AG08395 (cell line): ENCODE measurements around the gene LZTS3.
A peak's percentile ranks its signal among the peaks of the same experiment; 100 is the strongest.
"Not testable (repeated sequence)": the region's sequence is repeated elsewhere in the genome, so short reads cannot be mapped to it uniquely, and the experiment has no call there.

Experiments
- DNase-seq: peaks from one replicate; pipeline ENCODE4 v3.0.0; 2012; ENCODE audit warnings: mixed read lengths, low spot score

Gene LZTS3

DNA sequence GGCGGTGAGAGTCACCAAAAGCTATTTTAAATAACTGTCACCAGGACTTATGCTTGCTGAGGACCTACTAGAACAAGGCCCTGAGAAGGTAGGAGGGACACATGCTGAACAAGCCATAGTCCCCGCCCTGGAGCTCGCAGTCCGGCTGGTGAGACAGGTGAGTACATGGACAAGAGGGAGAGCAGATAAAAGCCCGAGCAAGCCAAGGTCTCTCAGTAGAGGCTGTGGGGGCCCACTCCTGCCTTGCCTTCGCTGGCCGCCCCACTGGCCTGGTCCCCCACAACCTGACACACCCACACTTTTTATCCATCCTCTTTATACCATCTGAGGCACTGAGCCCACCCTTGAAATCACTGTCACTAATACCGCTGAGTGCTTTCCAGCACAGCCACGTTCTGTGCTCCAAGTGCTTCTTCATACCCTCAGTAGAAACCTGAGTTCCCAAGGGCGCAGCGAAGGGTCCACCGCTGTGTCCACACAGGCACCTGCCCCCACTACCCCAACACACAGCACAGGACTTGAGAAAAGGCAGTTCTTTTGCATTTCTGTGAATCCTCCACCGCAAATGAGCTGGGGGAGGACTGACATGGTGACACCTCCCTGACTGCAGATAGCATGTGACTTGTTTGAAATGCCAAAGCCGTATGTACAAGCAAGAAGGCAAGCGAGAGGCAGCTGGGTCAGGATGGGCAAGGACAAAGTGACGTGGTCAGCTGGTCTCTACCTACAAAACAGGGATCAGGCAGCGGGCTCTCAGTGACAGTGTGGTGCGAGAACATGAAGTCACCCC is 19.1 kb upstream of the LZTS3 start:
- DNase-seq = no peak

DNA sequence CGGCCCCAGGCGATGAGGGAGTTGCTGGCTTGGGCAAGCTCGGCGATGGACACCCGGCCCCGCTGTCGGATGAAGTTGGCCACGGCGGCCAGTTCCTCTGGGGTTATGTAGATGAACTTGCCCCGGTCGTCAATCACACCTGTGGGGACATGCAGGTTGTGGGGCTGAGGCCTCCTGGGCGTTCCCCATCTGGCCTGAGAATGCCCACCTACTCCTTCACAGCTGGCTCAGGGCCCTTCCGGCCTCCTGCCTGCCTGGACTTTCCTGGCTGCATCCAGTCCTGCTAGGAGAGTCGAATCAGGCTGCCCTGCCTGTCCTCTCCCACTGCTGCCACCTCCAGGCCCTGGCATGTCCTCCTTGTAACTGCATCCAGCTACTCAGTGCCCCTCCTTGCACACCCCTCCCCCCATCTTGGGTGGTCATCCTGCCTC is 17.3 kb upstream of the LZTS3 start:
- DNase-seq = no peak

DNA sequence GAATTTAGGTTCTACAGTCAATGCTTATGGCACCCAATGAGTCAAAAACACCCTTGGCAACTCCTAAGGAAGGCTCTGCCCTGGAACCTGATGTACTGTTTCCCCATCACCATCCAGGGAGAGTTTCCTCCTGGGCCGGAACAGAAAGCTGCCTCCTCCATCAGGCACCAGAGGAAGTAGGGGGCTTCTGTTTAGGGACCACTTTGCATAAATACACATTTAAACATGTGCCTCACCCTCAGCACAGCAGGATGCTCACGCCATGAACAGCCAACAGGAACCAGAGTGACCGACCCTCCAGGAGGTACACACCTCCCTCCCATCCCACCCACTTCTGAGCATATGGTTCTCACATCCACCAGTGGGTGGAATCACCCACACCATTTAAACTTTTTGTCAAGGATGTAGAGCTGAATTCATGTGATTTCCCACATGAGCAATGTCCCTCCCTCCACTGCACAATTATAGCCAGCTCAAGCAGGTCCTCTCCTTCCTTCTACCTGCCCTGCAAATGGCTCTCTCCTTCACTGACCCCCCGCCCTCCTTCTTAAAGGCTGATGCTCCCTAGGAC is 16.3 kb upstream of the LZTS3 start:
- no peak for DNase-seq

DNA sequence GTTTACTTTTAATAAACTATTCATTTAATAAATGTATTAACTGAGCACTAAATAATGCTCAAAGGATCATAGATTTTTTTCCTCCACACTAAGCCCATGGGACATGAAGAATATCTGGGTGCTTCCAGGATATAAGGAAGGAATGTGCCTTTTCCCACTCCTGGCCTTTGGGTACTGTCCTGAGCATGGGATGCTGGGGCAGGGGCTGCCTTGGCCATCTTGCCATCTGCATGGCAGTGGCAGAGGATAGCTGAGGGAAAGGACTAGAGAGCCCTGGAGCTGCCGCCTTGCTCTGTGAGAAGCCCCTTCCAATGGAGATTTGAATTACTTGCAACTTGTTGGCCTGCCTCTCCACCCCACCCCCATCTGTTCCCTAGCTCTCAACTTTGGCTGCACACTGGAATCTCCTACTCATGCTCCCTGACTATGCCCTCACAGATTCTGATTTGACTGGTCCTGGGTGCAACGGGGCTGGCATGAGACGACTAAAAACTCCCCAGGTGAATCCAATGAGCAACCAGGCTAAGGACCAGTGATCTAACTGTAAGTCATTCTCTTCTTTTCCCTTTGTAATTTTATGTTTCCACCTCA is 15.6 kb upstream of the LZTS3 start:
- no peak for DNase-seq

DNA sequence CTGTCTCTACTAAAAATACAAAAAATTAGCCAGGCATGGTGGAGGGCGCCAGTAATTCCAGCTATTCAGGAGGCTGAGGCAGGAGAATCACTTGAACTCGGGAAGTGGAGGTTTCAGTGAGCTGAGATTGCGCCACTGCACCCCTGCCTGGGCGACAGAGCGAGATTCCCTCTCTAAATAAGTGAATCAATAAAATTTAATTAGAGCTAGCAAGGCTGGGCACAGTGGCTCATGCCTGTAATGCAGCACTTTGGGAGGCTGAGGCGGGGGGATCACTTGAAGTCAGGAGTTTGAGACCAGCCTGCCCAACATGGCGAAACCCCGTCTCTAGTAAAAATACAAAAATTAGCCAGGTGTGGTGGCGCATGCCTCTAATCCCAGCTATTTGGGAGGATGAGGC is 14.5 kb upstream of the LZTS3 start:
- not testable (repeated sequence) for DNase-seq

DNA sequence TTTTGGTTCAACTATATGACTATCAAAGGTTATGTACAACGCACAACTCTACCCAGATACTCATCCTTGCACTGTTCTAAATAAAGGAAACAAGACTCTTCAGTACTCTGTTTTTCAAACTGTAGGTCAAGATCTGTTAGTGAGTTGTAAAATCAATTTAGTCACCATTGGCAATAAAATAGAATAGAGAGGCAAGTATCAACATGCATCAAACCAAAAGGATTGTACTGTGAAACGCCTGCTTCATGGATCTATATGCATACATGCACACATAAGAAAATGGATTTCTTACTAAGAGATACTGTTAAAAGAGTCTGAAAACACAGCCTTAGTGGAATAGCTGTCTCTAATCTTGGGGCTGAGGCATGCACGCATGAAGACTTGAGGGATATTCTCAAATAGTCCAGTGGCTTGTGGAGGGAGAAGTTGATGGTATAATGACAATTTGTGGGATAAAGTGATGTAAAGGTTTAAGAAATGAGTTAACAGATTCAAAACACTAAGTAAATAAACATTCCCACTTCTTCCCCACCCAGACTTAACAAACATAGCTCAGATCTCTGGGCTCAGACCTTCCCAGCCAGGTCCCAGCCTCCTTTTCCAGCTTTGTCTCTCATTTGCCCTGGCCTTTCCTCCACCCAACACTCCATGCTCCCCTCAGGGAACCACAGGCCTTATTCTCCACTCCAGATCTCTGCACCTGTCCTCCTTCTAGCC is 10.7 kb upstream of the LZTS3 start:
- no peak for DNase-seq

DNA sequence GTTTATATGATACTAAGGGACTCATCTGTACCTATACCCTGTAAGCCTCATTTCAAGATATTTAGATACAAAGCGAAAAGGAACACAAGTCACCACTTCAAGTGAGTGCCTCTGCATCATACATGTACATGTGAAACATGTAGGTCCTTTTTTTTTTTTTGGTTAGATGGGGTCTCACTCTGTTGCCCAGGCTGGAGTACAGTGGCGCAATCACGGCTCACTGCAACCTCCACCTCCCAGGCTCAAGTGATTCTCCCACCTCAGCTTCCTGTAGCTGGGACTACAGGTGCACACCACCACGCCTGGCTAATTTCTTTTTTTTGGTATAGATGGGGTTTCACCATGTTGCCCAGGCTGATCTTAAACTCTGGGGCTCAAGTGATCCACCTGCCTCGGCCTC is 9.1 kb upstream of the LZTS3 start:
- DNase-seq = not testable (repeated sequence)

DNA sequence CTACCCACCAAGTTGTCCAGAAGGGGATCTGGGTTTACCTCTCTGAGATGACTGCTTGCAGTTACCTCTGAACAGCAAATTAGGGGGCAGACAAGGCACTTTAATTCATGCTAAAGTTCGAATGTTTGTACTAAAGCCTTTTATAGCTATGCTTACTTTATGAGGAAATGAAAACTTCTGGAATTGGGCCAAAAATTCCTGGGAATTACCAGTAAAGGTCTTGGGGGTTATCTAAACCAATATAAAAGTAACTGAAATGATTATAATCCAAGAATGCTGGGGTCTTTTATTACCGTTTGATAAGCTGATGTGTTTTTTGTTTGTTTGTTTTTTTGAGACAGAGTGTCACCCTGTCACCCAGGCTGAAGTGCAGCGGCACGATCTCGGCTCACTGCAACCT is 7.9 kb upstream of the LZTS3 start:
- no peak for DNase-seq

DNA sequence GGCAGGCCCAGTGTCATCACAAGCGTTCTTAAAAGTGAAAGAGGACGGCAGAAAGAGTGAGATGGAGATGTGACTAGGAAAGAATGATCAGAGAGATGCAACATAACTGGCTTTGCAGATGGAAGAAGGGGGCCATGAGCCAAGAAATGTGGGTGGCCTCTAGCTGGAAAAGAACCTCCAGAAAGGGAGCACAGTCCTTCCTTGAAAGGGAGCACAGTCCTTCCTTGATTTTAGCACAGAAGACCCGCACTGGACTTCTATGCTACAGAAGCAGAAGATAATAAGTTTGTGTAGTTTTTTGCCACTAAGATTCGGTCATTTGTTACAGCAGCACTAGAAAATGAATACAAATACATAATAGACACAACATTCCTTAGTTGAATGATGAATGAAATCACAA is 7.0 kb upstream of the LZTS3 start:
- no peak for DNase-seq

DNA sequence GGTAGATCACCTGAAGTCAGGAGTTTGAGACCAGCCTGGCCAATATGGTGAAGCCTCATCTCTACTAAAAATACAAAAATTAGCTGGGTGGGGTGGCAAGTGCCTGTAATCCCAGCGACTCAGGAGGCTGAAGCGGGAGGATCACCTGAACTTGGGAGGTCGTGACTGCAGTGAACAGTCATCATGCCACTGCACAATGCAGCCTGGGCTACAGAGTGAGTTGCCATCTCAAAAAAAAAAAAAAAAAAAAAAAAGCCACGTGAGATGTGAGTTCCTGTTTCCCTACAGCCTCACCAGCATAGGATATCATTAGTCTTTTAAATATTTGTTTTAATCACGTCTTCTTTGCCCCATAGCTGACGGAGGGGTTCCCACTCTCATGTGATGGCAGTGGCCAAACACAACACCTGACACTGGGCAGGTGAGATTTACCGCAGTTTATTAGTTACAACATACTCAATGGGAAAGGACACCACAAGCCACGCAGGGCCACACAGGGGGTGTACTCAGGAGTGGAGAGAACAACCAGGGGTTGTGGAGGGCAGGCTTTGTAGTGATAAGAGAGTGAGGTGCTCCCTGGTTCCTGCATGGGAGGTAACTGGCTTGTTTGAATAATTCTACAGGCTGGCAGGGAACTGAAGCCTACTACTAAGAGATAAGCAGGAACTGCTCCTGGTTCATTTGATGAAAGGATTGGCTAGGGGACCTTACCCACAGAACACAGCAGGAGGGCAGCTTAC is 4.6 kb upstream of the LZTS3 start:
- DNase-seq = no peak

DNA sequence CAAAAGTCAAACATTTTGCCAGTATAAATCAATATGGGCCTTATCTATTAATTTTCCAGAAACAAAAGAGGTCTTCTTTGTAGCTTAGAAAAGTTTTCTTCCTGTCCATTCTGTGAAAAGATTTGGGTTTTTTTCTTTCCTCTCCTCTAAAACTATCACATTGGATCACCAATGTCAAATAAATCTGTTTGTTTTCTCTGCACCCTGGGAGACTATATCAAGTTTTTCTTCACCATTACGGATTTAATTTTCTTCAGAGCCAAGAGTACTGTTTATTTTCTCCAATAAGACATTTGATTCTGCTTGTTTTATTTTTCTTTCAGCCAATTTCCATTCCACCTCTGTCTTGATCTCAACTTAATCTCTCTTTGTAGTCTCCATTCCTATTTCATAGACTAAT is 1.9 kb upstream of the LZTS3 start:
- DNase-seq = no peak

DNA sequence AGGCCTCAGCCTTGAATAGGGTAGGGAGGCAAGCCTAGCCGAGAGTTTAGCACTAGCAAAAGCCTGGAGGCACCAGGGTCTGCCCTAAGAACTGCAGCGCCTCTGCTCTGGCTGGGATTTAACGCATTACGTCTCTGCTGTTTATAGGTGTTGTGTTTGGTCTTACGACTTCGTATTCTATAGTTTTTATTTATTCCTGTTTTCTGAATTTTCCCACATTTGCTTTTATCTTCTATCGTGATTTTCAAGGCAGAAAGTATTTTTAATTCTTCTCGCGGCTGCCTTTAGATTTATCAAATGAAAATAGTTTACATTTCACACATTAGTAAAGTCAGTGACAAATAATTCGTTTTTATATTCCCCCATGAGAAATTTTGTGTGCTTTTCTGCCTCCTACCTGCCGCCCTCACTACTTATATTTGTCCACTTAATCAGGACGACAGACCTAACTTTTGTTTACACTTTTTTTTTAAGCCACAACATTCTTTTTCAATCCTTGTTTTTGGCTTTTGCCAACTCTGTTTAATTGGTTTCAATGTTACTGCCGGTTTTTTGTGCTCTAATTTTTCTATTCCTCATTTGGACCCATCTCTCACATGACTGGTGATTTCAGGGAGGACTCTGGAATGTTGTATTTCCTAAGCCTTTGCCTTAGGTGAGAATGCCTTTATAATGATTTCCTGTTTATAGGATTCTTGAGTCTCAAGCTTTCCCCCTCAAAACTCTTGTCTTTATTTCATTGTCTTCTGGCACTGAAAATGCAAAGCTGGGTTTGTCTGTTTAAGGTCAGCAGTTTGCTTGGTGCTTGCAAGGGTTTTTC is 1.3 kb upstream of the LZTS3 start:
- DNase-seq = no peak

DNA sequence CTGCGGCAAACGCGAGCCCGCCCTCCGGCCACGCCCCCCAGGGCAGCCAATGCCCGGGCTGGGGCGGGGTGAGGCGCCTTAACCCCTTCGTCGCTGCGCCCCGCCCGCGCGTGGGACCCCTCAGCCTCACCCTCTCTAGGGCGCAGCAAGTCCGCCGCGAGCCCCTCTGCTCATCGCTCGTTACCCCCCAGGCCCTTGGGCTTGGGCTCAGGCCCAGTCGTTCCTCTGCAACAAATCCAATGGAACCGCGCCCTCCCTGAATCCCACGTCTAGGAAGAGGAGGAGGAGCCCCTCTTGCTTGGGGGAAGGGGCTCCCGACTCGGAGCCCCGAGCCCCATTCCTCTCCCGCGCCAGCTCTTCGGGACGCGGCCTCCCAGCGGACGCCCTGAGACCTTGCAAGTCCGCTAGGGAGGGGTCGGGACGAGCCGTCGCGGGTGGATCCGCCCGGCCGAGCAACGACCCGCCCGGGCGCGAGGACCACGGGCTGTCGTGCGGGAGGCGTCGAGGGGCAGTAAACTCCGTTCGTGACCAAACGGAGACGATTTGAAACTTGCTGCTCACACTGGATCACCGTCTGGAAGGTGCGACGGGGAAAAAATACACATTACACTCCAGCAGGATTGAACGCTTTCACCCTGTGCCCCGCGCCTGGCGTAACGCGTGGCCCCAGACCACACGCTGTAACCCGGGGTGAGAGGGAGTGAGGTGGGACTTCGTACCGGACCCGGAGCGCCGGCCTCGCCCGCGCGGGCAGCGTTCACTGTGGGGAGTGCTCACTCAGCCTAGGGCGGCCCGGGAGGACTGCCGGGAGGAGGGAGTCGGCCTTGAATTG is 477 bp upstream of the LZTS3 start:
- peak; percentile 97 for DNase-seq

DNA sequence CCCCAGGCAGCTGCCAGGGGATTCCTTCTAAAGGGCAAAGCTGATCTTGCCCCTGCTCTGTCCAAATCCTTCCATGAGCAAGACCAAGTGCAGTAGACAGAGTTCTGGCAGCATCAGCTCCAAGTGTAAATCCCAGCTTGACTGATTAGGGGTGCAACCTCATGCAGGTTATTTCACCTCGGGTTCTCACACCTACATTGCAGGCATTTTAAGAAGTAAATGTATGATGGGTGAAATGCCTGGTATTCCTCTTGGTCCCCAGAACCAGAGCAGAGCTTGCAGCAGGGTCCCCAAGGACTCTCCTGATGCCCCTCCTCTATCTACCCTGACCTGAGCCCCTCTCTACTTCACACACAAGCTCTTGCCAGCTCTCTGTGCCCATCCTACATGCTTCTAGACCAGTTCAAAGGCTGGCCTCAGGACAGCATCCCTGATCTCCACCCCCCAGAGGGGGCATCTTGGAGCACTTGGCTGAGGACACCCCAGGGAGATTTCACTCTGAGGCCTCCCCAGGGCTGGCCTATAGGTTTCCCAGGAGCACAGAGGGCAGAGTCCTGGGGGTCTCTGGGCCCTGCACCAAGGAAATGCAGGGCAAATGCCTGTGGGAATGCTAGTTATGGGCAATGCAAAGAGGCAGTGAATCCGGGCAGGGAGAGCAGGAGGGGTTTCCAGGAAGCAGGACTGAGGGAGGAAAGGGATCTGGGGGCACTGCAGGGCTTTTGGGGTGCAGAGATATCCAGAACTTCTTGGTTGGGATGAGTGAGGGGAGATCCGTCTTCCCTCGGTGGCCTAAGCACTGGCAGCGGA is 1.0 kb downstream of the LZTS3 start:
- no peak for DNase-seq

DNA sequence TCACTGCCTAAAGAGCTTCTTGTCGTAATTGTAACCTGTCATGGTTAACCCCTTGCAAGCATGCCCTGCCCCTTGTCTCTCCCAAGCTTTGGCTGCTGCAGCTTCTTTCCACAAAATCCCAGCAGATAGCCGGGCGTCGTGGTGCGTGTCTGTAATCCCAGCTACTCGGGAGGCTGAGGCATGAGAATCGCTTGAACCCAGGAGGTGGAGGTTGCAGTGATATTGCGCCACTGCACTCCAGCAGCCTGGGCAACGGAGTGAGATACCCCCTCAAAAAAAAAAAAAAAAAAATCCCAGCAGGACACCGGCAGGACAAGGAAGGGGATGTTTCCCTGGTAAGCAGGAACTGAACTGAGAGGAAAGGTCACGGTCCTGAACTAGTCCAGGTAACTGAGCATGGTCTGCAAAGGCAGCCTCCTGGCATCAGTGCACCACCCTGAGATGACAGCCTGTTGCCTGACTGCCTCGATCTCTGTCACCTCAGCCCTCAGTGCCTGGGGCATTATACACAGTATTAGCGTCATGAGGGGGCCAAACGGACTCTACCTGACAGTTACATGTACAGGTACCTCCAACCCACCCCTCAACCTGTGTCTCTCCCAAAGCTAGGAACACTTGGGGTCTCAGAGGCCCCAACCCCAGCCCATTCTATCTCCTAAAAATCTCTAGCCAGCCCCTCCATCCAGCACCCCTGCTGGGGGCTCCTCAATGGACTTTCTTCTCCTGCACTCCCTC is 1.8 kb downstream of the LZTS3 start:
- DNase-seq = no peak

DNA sequence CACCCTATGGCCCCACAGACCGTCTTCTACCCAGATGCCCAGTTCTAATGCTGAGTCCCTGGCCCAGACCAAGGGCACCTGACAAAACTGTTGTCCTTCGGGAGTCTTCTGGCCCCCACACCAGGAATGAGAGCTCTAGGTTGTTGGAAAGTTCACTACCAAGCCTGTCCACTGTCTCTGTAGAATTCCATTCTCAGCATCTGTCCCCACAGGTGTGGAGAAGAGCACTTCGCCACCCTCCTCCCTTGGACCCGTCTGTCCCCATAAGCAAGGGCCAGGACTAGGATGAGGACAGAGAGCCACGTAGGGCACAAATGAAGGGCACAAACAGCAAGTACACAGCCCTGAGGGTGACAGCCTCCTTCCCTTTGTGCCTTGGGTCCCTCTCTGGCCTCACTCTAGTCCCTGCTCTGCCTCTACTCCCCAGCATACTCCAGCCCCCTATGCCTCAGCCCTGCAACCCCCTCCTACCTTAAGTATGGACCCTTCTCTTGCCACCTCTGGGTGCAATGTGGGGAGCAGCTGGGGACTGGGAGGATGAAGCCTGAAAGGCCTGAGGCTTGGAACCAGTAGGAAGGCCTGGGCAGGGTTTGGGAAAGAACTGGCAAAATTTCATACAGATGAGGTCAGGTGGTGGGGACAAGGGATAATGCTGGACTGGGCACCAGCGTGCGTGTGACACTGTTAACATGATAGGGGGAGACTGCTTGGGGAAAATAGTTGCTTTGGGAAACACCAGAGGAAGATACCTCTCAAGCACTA is 4.3 kb downstream of the LZTS3 start:
- DNase-seq = no peak

DNA sequence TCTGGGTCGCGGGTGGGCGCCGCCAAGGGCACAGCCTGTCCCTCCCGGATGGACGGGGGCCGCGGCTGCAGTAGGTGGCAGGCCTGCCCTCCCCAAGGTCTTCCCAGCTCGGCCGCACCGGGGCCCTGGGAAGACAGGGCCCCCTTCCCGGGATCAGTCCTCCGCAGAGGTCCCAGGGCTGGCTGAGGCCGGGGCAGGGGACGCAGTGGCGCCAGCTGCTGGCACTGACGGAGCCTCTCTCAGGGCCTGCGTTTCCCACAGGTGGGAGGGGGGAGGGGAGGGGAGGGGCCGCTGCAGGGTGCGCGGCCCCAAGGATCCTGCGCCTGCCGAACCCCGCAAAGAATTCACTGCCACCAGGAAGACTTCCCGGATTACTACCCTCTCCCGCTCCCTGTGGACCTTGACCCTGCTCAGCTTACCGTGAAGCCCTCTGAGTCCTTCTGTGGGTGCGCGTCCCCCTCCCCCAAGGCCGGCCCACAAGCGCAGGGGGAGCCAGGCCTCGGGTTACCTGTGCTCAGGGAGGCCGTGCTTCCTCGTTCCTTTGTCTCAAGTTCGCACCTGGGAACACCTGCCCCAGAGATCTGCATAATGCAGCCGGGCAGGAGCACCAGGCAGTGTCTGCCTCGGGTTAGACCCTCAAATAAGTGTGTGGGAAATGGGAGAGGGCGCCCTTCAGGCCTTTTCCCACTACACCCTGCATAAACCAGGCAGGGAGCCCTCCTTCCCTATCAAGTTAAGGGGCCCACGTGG is 5.1 kb downstream of the LZTS3 start:
- DNase-seq = no peak

DNA sequence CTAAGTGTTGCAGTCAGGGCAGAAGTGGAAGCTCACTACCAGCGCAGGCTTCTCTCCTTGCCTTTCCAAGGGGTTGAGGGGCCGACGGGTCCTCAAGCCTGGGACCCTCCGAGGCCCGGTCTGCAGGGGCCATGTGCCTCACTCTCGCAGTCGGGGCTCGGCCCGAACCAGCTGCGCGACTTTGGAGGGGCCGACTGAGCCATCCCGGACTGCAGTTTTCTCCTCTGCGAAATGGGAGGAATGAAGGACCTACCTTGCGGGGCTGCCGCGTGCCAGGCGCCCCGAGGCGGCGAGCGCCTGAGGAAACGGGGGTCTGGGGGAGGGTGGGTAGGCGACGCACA is 5.6 kb downstream of the LZTS3 start:
- no peak for DNase-seq
